HepG2 (cell line): ENCODE results near the gene C20orf96. TPM values are rescaled to one million over a fixed set of nuclear protein-coding genes. Genes with fewer than 3 reads are reported as not detected.

ENCODE experiments used
- CREB3 ChIP-seq: sonication (generic); formaldehyde crosslinking; IDR thresholded peaks from 2 replicates; pipeline ENCODE4 v1.5.0; 2020; ENCODE audit warnings: missing genetic modification reagents
- HOXA5 ChIP-seq: sonication (generic); formaldehyde crosslinking; IDR thresholded peaks from 2 replicates; pipeline ENCODE4 v1.4.0; 2020; ENCODE audit warnings: missing genetic modification reagents
- MED1 ChIP-seq: sonication (generic); formaldehyde crosslinking; IDR thresholded peaks from 2 replicates; pipeline ENCODE4 v1.4.0; 2020; ENCODE audit warnings: missing genetic modification reagents
- SMAD3 ChIP-seq: sonication (generic); formaldehyde crosslinking; IDR thresholded peaks from 2 replicates; pipeline ENCODE4 v1.4.0; 2020; ENCODE audit warnings: missing genetic modification reagents
- TEF ChIP-seq: sonication (generic); formaldehyde crosslinking; IDR thresholded peaks from 2 replicates; pipeline ENCODE4 v1.5.0; 2020; ENCODE audit warnings: missing genetic modification reagents
- XRCC5 ChIP-seq: fragments of 200-400 bp; formaldehyde crosslinking; optimal IDR thresholded peaks from 2 replicates; pipeline ENCODE3; 2017; ENCODE audit warnings: mild to moderate bottlenecking, low read length
- ZHX2 ChIP-seq, 2 experiments: sonication (generic) in 1 of 2; formaldehyde crosslinking in 1 of 2; IDR thresholded peaks; 2 replicates each; pipeline versions ENCODE4 v1.6.1 to v1.9.0; 2014 to 2022; ENCODE audit warnings: antibody characterized with exemption in 1 of 2, borderline replicate concordance in 1 of 2, inconsistent platforms in 1 of 2, low read depth in 1 of 2, missing genetic modification reagents in 1 of 2
- ZNF136 ChIP-seq: sonication (generic); formaldehyde crosslinking; IDR thresholded peaks from 2 replicates; pipeline ENCODE4 v1.8.1; 2022; ENCODE audit warnings: low read depth, mild to moderate bottlenecking, moderate library complexity, missing genetic modification reagents
- ZNF572 ChIP-seq: sonication (generic); formaldehyde crosslinking; IDR thresholded peaks from 2 replicates; pipeline ENCODE4 v1.5.1; 2020; ENCODE audit warnings: mild to moderate bottlenecking, missing genetic modification reagents
- ZNF609 ChIP-seq: sonication (generic); formaldehyde crosslinking; IDR thresholded peaks from 2 replicates; pipeline ENCODE4 v1.4.0; 2020; ENCODE audit warnings: mild to moderate bottlenecking, missing genetic modification reagents, borderline replicate concordance
- ZNF639 ChIP-seq: conservative IDR thresholded peaks from 2 replicates; pipeline ENCODE4 v1.6.1; 2018; ENCODE audit warnings: missing genetic modification reagents
- ZNF841 ChIP-seq: sonication (generic); formaldehyde crosslinking; IDR thresholded peaks from 2 replicates; pipeline ENCODE4 v1.8.1; 2023; ENCODE audit warnings: missing genetic modification reagents, borderline replicate concordance
- polyA plus RNA-seq, 8 experiments: library from polyadenylated mRNA; depleted of rRNA in 3 of 8; stranded (reverse) in 7 of 8; unstranded in 1 of 8; fragments of >200 nt; fragmentation: Illumina TruSeq in 4 of 8; extraction: Trizol in 4 of 8; gene quantifications; 2 replicates each; pipeline versions ENCODE4 v1.2.1 to v1.2.3, GENCODE V29; 2011 to 2016; ENCODE audit warnings: low read depth in 4 of 8, missing spikeins in 1 of 8, mixed read lengths in 1 of 8; ENCODE audit not compliant: insufficient read depth in 1 of 8
- total RNA-seq, 5 experiments: library from RNA; depleted of rRNA; stranded (reverse); fragments of >200 nt; fragmentation: Illumina TruSeq; extraction: Trizol; gene quantifications; 2 replicates each; pipeline ENCODE4 v1.2.3, GENCODE V29; 2016; ENCODE audit warnings: low read depth in 1 of 5

Gene C20orf96
- total and polyA plus RNA-seq, 2 of the 13 experiments (the other 11 are each of a cell fraction or from before 2014, with no cell fraction given), result 3.8 to 20.6 TPM

GRCh38 chr20:266596-267562 lies 23.7 kb downstream of the C20orf96 start (continued):
- TF ChIP-seq ZHX2 (IDR thresholded peaks at IDR 0.05; ENCODE audit: low read depth) (no peak), ZHX2 (CRISPR knock-in tag; IDR thresholded peaks at IDR 0.05; ENCODE audit: borderline replicate concordance) (peak; percentile 5; the same call in 1 of the 2 replicates), SMAD3 (peak; percentile 73), HOXA5 (CRISPR knock-in tag) (peak; percentile 53; the same call in 1 of the 2 replicates), ZNF136 (CRISPR knock-in tag) (0 out of 2 replicates have a peak, but pooled peaks have one; percentile 69), ZNF609 (peak; percentile 79; the same call in 1 of the 2 replicates), MED1 (CRISPR knock-in tag) (peak; percentile 45), CREB3 (CRISPR knock-in tag) (peak; percentile 84; the same call in 1 of the 2 replicates), ZNF841 (CRISPR knock-in tag) (peak; percentile 81; the same call in 1 of the 2 replicates), ZNF572 (CRISPR knock-in tag) (0 out of 2 replicates have a peak, but pooled peaks have one; percentile 91), TEF (CRISPR knock-in tag) (peak; percentile 79; the same call in 1 of the 2 replicates), ZNF639 (peak; percentile 50; the same call in 1 of the 2 replicates), XRCC5 (peak; percentile 99)
